Measurements from ENCODE around the gene TMA7.
"Not testable (repeated sequence)": the region's sequence is repeated elsewhere in the genome, so short reads cannot be mapped to it uniquely, and the experiment has no call there.

Gene TMA7

GRCh38 chr3:48470286-48470685 is 30.2 kb downstream of the TMA7 start:
- DNase-seq, result no peak

- no peak for DNase-seq
These were observed 32.5 kb downstream of the TMA7 start for GRCh38 chr3:48472673-48472922.

- peak; percentile 89 for DNase-seq
These were observed 33.0 kb downstream of the TMA7 start for GRCh38 chr3:48472923-48473616.

DNA sequence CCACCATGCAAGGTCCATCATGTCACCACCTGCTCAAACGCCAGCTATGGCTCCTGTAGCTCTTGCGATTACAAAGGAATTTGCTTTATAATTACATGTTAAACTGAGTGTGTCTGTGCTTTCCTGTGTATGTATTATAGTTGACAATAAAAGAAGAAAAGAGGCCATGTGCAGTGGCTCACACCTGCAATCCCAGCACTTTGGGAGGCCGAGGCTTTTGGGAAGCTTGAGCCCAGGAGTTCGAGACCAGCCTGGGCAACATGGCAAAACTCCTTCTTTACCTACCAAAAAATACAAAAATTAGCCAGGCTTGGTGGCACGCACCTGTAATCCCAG is 33.5 kb downstream of the TMA7 start:
- DNase-seq, result no peak

- not testable (repeated sequence) for DNase-seq
These were observed 34.0 kb downstream of the TMA7 start for GRCh38 chr3:48474031-48474430.

DNA sequence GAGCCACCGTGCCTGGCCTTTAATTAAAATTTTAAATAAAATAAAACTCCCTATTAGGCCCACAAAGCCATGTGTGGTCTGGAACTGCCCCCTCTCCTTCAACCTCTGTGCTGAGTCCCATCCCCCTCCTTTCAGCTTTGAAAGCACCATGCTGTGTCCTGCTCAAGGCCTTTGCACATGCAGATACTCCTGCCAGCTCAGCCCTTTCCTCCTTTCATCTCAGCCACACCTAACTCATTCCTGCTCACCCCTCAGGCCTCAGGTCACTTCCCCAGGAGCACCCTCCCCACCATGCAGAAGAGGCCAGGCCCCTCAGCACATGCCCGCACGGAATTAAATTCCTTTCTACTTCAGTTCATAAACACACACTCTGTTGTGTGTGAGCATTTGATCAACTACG is 34.6 kb downstream of the TMA7 start:
- DNase-seq, result no peak

- no peak for DNase-seq
These were observed 35.1 kb downstream of the TMA7 start for GRCh38 chr3:48475188-48475587.

- DNase-seq, result no peak
These were observed 36.5 kb downstream of the TMA7 start for GRCh38 chr3:48476426-48477053.

GRCh38 chr3:48477959-48478520 is 38.0 kb downstream of the TMA7 start:
- no peak for DNase-seq

DNA sequence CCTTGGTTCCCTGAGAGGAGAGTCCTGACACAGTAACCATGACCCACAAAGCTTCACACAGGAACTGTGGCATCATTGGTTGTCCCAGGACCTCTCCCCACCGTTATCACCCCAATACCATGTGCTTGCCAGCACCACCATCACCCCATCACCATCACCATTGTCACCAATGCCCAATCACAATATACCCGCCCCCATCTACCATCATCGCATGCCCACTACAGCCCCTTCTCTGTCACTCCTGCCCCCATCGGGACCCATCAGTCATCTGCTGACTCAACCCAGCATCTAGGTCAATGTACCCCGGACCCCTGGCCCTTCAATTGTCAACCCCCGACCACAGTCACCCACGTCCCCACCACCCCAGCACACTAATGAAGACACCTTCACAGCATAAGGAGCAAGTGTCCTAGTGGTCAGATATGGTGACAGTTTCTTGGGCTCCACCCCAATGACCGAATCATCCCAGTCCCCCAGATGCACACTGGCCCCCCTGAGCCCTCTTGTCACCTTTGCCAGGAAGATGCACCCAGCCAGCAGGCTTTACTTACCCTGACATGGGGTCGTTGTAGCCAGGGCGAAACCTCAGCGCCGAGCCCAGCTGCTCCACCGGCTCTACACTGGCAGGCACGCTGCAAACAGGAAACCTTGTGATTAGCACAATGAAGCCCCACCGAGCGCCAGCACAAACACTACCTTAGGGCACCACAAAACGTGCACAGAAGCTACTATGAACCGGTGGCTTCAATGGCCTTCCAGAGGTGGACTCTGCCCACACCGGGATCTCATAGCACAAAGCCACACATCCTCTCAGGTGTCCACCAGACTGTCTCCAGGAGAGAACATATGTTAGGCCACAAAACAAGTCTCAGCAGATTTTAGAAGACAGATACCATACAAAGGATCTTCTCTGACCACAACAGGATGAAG is 38.8 kb downstream of the TMA7 start:
- DNase-seq, result no peak

DNA sequence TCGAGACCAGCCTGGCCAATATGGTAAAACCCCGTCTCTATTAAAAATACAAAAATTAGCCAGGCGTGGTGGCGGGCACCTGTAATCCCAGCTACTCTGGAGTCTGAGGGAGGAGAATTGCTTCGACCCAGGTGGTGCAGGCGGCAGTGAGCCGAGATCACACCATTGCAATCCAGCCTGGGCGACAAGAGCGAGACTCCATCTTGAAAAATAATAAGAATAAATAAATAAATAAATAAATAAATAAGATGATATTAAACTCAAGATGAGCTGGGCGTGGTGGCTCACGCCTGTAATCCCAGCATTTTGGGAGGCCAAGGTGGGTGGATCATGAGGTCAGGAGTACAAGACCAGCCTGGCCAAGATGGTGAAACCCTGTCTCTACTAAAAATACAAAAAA is 40.8 kb downstream of the TMA7 start:
- not testable (repeated sequence) for DNase-seq

GRCh38 chr3:48482822-48483221 is 42.8 kb downstream of the TMA7 start:
- DNase-seq, result not testable (repeated sequence)

GRCh38 chr3:48486952-48487351 is 46.9 kb downstream of the TMA7 start:
- DNase-seq, result no peak

DNA sequence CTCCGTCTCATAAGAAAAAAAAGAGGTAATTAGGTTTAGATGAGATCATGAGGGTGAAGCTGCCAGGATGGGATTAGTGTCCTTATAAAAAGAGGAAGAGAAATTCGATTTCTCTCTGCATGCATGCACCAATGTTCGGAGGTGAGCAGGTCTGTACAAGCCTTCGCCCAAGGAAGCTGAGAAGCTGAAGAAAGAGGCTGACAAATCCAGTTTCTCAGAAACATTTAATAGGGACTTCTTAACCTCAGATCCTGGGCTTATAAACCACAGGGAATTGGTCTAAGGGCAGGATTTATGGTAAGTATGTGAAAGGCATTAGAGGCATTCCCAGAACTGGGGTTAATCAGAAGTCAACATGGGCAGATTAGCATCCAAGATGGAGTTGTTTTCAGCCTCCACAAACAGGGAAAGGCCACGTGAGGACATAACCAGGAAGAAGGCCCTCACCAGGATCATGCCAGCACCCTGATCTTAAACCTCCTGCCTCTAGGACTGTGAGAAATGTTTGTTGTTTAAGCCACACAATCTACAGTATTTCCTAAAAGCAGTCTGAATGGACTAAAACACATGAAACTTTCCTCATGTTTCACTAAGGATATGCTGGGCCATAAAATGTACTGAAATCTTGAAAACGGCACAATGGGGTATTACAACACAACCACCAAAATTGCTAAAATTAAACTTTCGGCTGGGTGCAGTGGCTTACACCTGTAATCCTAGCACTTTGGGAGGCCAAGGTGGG is 52.6 kb downstream of the TMA7 start:
- DNase-seq, result no peak

GRCh38 chr3:48493203-48493501 is 53.1 kb downstream of the TMA7 start:
- DNase-seq, result no peak

Measured in T-helper 9 cell (primary cell).